ENCODE measurements around the gene ASAP2.

- TF ChIP-seq CTCF (IDR thresholded peaks at IDR 0.05; ENCODE audit: low read length) (no peak), EZH2phosphoT487 (IDR thresholded peaks at IDR 0.05; ENCODE audit: low read length) (no peak)
Observed at GRCh38 chr2:9313443-9313842, 106.8 kb downstream of the ASAP2 start.
